K562 (cell line): ENCODE data around the gene MALRD1. TPM values are rescaled to one million over a fixed set of nuclear protein-coding genes. Genes with fewer than 3 reads are reported as not detected.

Experiments used
- ATAC-seq: fragments of 200-7000 bp; cut with Tn5 transposase; 3 replicates; pipeline ENCODE4 v1.9.1; 2020; ENCODE audit warnings: moderate library complexity
- BruUV-seq: library from RNA; stranded (reverse); fragments of 400-500 nt; replicated peaks from 2 replicates; lab custom pipeline; 2021; lab: Mats Ljungman, UMichigan
- CTCF ChIA-PET: fragments of 300-600 bp; formaldehyde crosslinking; extraction: SDS; loops from one replicate; lab custom pipeline; 2021; ENCODE audit warnings: low intra/inter-chr PET ratio; lab: Yijun Ruan, JAX
- POLR2A ChIA-PET: fragments of 300-600, 350-650 bp; sonication (Branson Sonifier 250); formaldehyde crosslinking; extraction: SDS; loops from one replicate; lab custom pipeline; 2021; ENCODE audit warnings: antibody characterized with exemption, inconsistent platforms; lab: Yijun Ruan, JAX
- DNase-seq, 4 experiments: peaks; one replicate each; pipeline versions ENCODE4 v3.0.0 to v3.0.0-alpha.2; 2011 to 2018; ENCODE audit warnings: low spot score in 3 of 4, mixed read lengths in 3 of 4; ENCODE audit errors: extremely low read depth in 1 of 4
- FAIRE-seq: peaks from 2 replicates; lab custom pipeline; 2011; peaks lifted over from hg19 to GRCh38; lab: Jason Lieb, UNC
- H2AFZ ChIP-seq: 2 replicates; pipeline ENCODE4 v1.6.0; 2011; ENCODE audit warnings: low read depth, low read length, control low read depth, inconsistent platforms
- H3K27ac ChIP-seq: fragments of 200-600 bp; 3 replicates; pipeline ENCODE4 v1.8.0; 2011; ENCODE audit warnings: low read depth, mild to moderate bottlenecking, control low read depth, inconsistent platforms, low read length, moderate library complexity, mixed read lengths; ENCODE audit errors: extremely low read depth
- H3K27me3 ChIP-seq, 2 experiments: fragments of 300-600 bp in 1 of 2; 2 replicates in 1 of 2; 3 replicates in 1 of 2; pipeline versions ENCODE4 v1.6.0 to v1.8.0; 2011; ENCODE audit warnings: inconsistent platforms in 2 of 2, low read length in 2 of 2, mild to moderate bottlenecking in 1 of 2, mixed read lengths in 1 of 2, moderate library complexity in 1 of 2; ENCODE audit not compliant: control insufficient read depth in 2 of 2, insufficient read depth in 2 of 2
- H3K36me3 ChIP-seq: fragments of 300-600 bp; 3 replicates; pipeline ENCODE4 v1.8.0; 2011; ENCODE audit warnings: mild to moderate bottlenecking, low read length, inconsistent platforms; ENCODE audit not compliant: control insufficient read depth, insufficient read depth
- H3K4me1 ChIP-seq, 2 experiments: fragments of 200-600 bp in 1 of 2; replicated peaks in 1 of 2; 2 replicates in 1 of 2; 3 replicates in 1 of 2; pipeline versions ENCODE4 v1.5.1 to v1.8.0; 2011; ENCODE audit warnings: inconsistent platforms in 2 of 2, low read length in 2 of 2, mild to moderate bottlenecking in 1 of 2, mixed read lengths in 1 of 2, moderate library complexity in 1 of 2; ENCODE audit not compliant: control insufficient read depth in 2 of 2, insufficient read depth in 2 of 2
- H3K4me2 ChIP-seq: 2 replicates; pipeline ENCODE4 v1.6.1; 2011; ENCODE audit warnings: low read length, control low read depth, inconsistent platforms, mixed read lengths; ENCODE audit not compliant: insufficient read depth
- H3K4me3 ChIP-seq: fragments of 200-600 bp; sonication (generic), shearing (Covaris generic); 2 replicates; pipeline ENCODE4 v1.5.1; 2016; ENCODE audit warnings: control low read depth, inconsistent platforms
- H3K79me2 ChIP-seq: fragments of 200-600 bp; 3 replicates; pipeline ENCODE4 v1.8.0; 2011; ENCODE audit warnings: low read length, inconsistent platforms; ENCODE audit not compliant: control insufficient read depth, insufficient read depth
- H3K9ac ChIP-seq, 2 experiments: 2 replicates each; pipeline versions ENCODE4 v1.6.0 to v1.6.1; 2011; ENCODE audit warnings: low read depth in 2 of 2, low read length in 2 of 2, control low read depth in 1 of 2, inconsistent platforms in 1 of 2, mild to moderate bottlenecking in 1 of 2, mixed read lengths in 1 of 2; ENCODE audit not compliant: insufficient read depth in 1 of 2
- H3K9me1 ChIP-seq: one replicate; pipeline ENCODE4 v1.6.0; 2011; ENCODE audit warnings: inconsistent platforms, mild to moderate bottlenecking, low read length, moderate library complexity; ENCODE audit not compliant: control insufficient read depth, insufficient read depth
- H3K9me3 ChIP-seq: replicated peaks from 2 replicates; pipeline ENCODE4 v1.5.1; 2011; ENCODE audit warnings: low read depth, low read length, inconsistent platforms; ENCODE audit not compliant: control insufficient read depth, insufficient read depth
- H4K20me1 ChIP-seq: replicated peaks from 2 replicates; pipeline ENCODE4 v1.6.1; 2011; ENCODE audit warnings: low read length, inconsistent platforms, mixed read lengths; ENCODE audit not compliant: control insufficient read depth, insufficient read depth
- CBFA2T3 ChIP-seq: fragments of 450-650 bp; IDR thresholded peaks from 2 replicates; pipeline ENCODE4 v1.6.1; 2017
- HIVEP1 ChIP-seq: fragments of 250-450 bp; sonication (Bioruptor Pico); IDR thresholded peaks from 2 replicates; pipeline ENCODE4 v1.4.0; 2020; ENCODE audit warnings: mild to moderate bottlenecking
- KDM2B ChIP-seq: fragments of 250-450 bp; sonication (Bioruptor Pico); IDR thresholded peaks from 2 replicates; pipeline ENCODE4 v1.8.0; 2021; ENCODE audit warnings: mild to moderate bottlenecking, moderate library complexity
- KLF13 ChIP-seq: fragments of 450-650 bp; IDR thresholded peaks from 2 replicates; pipeline ENCODE4 v1.6.1; 2016; ENCODE audit warnings: missing genetic modification characterization, low read depth, mild to moderate bottlenecking, missing compliant biosample characterization, moderate library complexity, borderline replicate concordance
- RFX1 ChIP-seq: fragments of 450-650 bp; IDR thresholded peaks from 2 replicates; pipeline ENCODE4 v1.6.1; 2016; ENCODE audit warnings: mild to moderate bottlenecking, moderate library complexity
- ZBTB43 ChIP-seq: sonication (generic); formaldehyde crosslinking; IDR thresholded peaks from 2 replicates; pipeline ENCODE4 v1.8.0; 2023; ENCODE audit warnings: mild to moderate bottlenecking, missing genetic modification reagents
- ZNF280A ChIP-seq: fragments of 450-650 bp; IDR thresholded peaks from 2 replicates; pipeline ENCODE4 v1.6.1; 2018; ENCODE audit warnings: mild to moderate bottlenecking, low read depth; ENCODE audit not compliant: partially characterized antibody
- ZNF41 ChIP-seq: fragments of 250-450 bp; sonication (Bioruptor Pico); conservative IDR thresholded peaks from 2 replicates; pipeline ENCODE4 v1.4.0; 2020; ENCODE audit warnings: mild to moderate bottlenecking
- ZNF449 ChIP-seq: fragments of 250-450 bp; sonication (Bioruptor Pico); IDR thresholded peaks from 2 replicates; pipeline ENCODE4 v1.8.0; 2022; ENCODE audit warnings: moderate library complexity, mild to moderate bottlenecking, inconsistent platforms
- ZNF639 ChIP-seq, 2 experiments: fragments of 200-800 bp in 1 of 2; sonication (Bioruptor generic) in 1 of 2; sonication (generic) in 1 of 2; formaldehyde crosslinking in 1 of 2; IDR thresholded peaks in 1 of 2; conservative IDR thresholded peaks in 1 of 2; 2 replicates each; pipeline versions ENCODE4 v1.5.0 to v1.6.1; 2016 to 2020; ENCODE audit warnings: missing compliant biosample characterization in 1 of 2, missing genetic modification characterization in 1 of 2, missing genetic modification reagents in 1 of 2
- ZSCAN32 ChIP-seq: fragments of 450-650 bp; formaldehyde crosslinking; IDR thresholded peaks from 2 replicates; pipeline ENCODE4 v1.4.0; 2020; ENCODE audit warnings: mild to moderate bottlenecking, moderate library complexity
- WGBS: fragments of 100-300 bp; shearing (Covaris generic); methylation state at CpG from one replicate; pipeline ENCODE4 v1.1.6; 2016; ENCODE audit warnings: low coverage, mixed read lengths; ENCODE audit not compliant: insufficient coverage; ENCODE audit errors: missing lambda C conversion rate; 5-methylcytosine and 5-hydroxymethylcytosine counted together
- in situ Hi-C: fragments of 300-500 bp; cut with MboI; formaldehyde crosslinking; loops from 4 replicates; pipeline ENCODE4 v1.15.0; 2018; ENCODE audit warnings: inconsistent platforms, mixed read lengths
- intact Hi-C: fragments of 100-400 bp; cut with micrococcal nuclease; formaldehyde crosslinking; loops from 2 replicates; pipeline ENCODE4 v1.14.2; 2022
- polyA plus RNA-seq, 8 experiments: library from polyadenylated mRNA; depleted of rRNA in 4 of 8; stranded (reverse) in 5 of 8; unstranded in 3 of 8; fragments of >200 nt; fragmentation: Nextera tagmentation in 2 of 8; fragmentation: Illumina TruSeq in 1 of 8; extraction: Ambion mirVana in 2 of 8; extraction: Trizol in 1 of 8; gene quantifications; 2 replicates each; pipeline versions ENCODE4 v1.2.1 to v1.2.3, GENCODE V29; 2011 to 2014; ENCODE audit warnings: inconsistent platforms in 1 of 8, missing spikeins in 1 of 8
- total RNA-seq, 7 experiments: library from RNA; depleted of rRNA in 6 of 7; stranded (reverse); fragments of >200 nt in 6 of 7; fragmentation: Illumina TruSeq in 2 of 7; extraction: Trizol in 2 of 7; gene quantifications; 2 replicates each; pipeline versions ENCODE4 v1.2.1 to v1.2.3, GENCODE V29; 2011 to 2021; ENCODE audit warnings: low replicate concordance in 1 of 7

The MALRD1 gene
- total and polyA plus RNA-seq, 9 of the 15 experiments (the other 6 are each of a cell fraction or from before 2014, with no cell fraction given) = not detected

DNA sequence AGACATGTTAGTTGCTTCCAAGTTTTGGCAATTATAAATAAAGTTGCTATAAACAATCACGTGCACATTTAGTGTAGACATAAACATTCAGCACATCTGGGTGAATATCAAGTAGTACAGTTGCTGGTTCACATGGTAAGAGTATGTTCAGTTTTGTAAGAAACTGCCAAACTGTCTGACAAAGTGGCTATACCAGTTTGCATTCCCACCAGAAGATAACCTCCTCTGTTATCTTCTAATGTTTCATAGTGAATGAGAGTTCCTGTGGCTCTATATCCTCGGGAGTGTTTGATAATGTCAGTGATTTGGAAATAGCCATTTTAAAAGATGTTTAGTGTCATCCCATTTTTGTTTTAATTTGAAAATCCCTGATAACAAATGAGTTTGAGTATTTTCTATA, 508.1 kb downstream of the MALRD1 start:
- POLR2A ChIA-PET = no interaction called here
- BruUV-seq = no TSS peak
- Histone ChIP-seq H3K9ac (no peak overlapping the region), H3K4me1 (no peaks in the 10 kb centered on the region), H3K36me3 (no peaks in the 10 kb centered on the region), H3K9me1 (no peaks in the 10 kb centered on the region)
- CTCF ChIA-PET = no interaction called here
- intact Hi-C loops = no loop called here
- no peak for ATAC-seq
- no peak for TF ChIP-seq ZNF280A
- no peak for TF ChIP-seq HIVEP1 (CRISPR knock-in tag)
- no peak for TF ChIP-seq ZSCAN32
- no peak for TF ChIP-seq KLF13 (tag)
- TF ChIP-seq RFX1 = no peak
- no peak for TF ChIP-seq ZNF449 (CRISPR knock-in tag)
- TF ChIP-seq ZNF41 = no peak
- no peak for TF ChIP-seq KDM2B
- no peak for TF ChIP-seq ZBTB43 (CRISPR knock-in tag)
- TF ChIP-seq CBFA2T3 = no peak
- no peak for TF ChIP-seq ZNF639 (CRISPR knock-in tag; conservative IDR thresholded peaks at IDR 0.05 in 1 of 2, IDR thresholded peaks at IDR 0.05 in 1 of 2)
- TF ChIP-seq, all 486 proteins: peak for 0
- Histone ChIP-seq H3K4me3 (no peak overlapping the region), H3K27ac (no peak overlapping the region), H4K20me1 (no peaks in the 10 kb centered on the region), H3K79me2 (no peaks in the 10 kb centered on the region), H3K27me3 (no peaks in the 10 kb centered on the region), H3K9me3 (no peaks in the 10 kb centered on the region), H2AFZ (no peak overlapping the region), H3K4me2 (no peak overlapping the region)
- no peak for DNase-seq
- 0% methylated on average over 2 of the region's 2 CpGs for WGBS
- FAIRE-seq = no peak
- in situ Hi-C loops = no loop called here
